ENCODE results near the gene CLDN20.
A peak's percentile ranks its signal among the peaks of the same experiment; 100 is the strongest.
"Not testable (repeated sequence)": the region's sequence is repeated elsewhere in the genome, so short reads cannot be mapped to it uniquely, and the experiment has no call there.

The CLDN20 gene

GRCh38 chr6:155270561-155271091 lies 6.8 kb downstream of the CLDN20 start:
- DNase-seq = no peak

GRCh38 chr6:155271145-155271544 lies 7.3 kb downstream of the CLDN20 start:
- no peak for DNase-seq

- DNase-seq = peak; percentile 15
Measured at GRCh38 chr6:155272353-155273232, 8.8 kb downstream of the CLDN20 start.

- peak; percentile 98 for DNase-seq
Measured at GRCh38 chr6:155273431-155273830, 9.6 kb downstream of the CLDN20 start.

- DNase-seq = peak; percentile 88
Measured at GRCh38 chr6:155274106-155274505, 10.3 kb downstream of the CLDN20 start.

- DNase-seq = peak; percentile 72
Measured at GRCh38 chr6:155274533-155274932, 10.7 kb downstream of the CLDN20 start.

- no peak for DNase-seq
Measured at GRCh38 chr6:155275808-155276480, 12.1 kb downstream of the CLDN20 start.

- DNase-seq = no peak
Measured at GRCh38 chr6:155276638-155277037, 12.8 kb downstream of the CLDN20 start.

GRCh38 chr6:155278319-155279049 lies 14.7 kb downstream of the CLDN20 start:
- DNase-seq = no peak

- DNase-seq = no peak
Measured at GRCh38 chr6:155284775-155285174, 21.0 kb downstream of the CLDN20 start.

GRCh38 chr6:155287762-155288161 lies 23.9 kb downstream of the CLDN20 start:
- no peak for DNase-seq

- DNase-seq = no peak
Measured at GRCh38 chr6:155290491-155290890, 26.7 kb downstream of the CLDN20 start.

- DNase-seq = no peak
Measured at GRCh38 chr6:155291291-155291690, 27.5 kb downstream of the CLDN20 start.

- DNase-seq = no peak
Measured at GRCh38 chr6:155292711-155293110, 28.9 kb downstream of the CLDN20 start.

GRCh38 chr6:155297669-155298068 lies 33.9 kb downstream of the CLDN20 start:
- DNase-seq = no peak

GRCh38 chr6:155301867-155302266 lies 38.1 kb downstream of the CLDN20 start:
- peak; percentile 72 for DNase-seq

- DNase-seq = peak; percentile 15
Measured at GRCh38 chr6:155303361-155303870, 39.6 kb downstream of the CLDN20 start.

- DNase-seq = no peak
Measured at GRCh38 chr6:155306958-155307357, 43.1 kb downstream of the CLDN20 start.

GRCh38 chr6:155309150-155309549 lies 45.3 kb downstream of the CLDN20 start:
- DNase-seq = no peak

GRCh38 chr6:155310596-155310995 lies 46.8 kb downstream of the CLDN20 start:
- DNase-seq = peak; percentile 34

- DNase-seq = no peak
Measured at GRCh38 chr6:155311086-155311485, 47.3 kb downstream of the CLDN20 start.

GRCh38 chr6:155311583-155311982 lies 47.8 kb downstream of the CLDN20 start:
- no peak for DNase-seq

- DNase-seq = not testable (repeated sequence)
Measured at GRCh38 chr6:155312950-155313349, 49.1 kb downstream of the CLDN20 start.

Measured in fibroblast of skin of right biceps (primary cell).